Activated T-helper 1 cell treated with Interleukin-2 at 50 U/mL for 16 hours (primary cell): Measurements from ENCODE around the gene TXLNB.
"Not testable (repeated sequence)": the region's sequence is repeated elsewhere in the genome, so short reads cannot be mapped to it uniquely, and the experiment has no call there.

Source experiments
- DNase-seq: peaks from one replicate; pipeline ENCODE4 v3.0.0-alpha.2; 2020; ENCODE audit warnings: low read depth

TXLNB gene

DNA sequence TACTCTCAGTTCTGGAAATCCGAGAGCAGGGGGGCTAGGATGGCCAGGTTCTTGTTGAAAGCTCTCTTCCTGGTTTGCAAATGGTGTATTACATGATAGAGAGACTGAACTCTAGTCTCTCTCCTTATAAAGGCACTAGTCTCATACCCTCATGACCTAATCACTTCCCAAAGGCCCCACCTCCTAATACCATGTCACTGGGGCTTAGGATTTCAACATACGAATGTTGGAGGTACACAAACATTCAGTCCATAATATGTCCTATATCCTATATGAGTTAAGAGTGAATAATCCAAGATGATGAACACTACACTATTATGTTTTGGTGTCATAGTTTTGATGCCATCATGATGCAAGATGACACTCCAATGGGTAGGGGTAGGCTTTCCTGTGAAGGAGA lies 20.0 kb upstream of the TXLNB start:
- DNase-seq = no peak

DNA sequence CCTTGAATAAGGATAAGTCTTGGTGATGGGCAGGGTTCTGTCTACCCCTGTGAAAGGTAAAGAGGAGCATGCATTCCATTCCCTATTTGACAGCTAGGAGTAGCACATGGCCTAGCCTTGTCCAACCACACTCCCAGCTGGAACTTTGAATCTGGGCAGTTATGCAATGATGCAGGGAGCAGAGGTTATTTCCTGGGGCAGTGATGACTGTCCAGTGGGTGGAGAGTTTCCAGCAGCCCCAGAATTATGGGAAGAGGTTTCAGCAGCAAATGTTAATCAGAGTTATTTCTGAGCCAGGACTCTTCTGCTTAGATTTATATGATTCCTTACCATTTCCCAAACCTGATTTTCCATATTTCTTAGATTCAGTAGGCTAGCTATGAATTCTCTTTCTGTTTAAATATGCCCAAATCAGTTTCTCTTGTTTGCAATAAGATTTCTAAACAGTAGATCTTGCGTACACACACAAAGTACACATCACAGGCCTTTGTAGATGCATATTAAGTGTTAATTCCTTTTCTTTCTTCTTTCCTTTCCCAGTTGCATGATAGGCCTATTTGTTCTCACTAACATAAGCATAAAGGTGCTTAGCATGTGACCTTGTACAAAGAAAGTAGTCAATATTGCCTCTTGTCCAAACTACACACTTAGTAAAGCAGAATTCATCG lies 17.3 kb upstream of the TXLNB start:
- no peak for DNase-seq

DNA sequence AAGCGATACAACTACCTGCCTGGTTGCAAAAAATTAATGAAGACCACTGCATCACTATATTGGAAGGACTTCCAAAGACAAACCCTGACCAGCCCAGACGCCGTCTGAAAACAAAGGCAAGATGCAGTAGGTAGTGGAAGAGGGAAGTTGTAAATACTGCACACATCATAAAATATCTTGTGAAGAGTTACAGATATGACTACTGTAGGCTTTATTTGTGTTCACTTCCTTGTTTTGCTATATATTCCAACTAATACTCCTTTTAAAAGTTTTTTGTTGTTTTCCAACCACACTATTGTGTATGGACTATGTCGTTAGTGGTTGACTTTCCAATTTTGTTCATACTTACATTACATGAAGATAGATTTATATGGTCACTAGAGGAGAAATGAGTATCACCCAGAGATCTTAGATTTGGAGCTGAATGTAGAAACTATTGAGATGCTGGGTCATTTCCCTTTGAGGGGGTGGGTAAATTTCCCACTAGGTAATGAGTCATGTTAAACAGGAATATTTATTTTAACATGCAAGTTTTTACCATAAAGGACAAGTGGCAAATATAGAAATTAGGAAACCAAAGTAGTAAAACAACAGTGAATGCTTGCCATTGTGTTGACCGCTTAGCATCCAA lies 16.6 kb upstream of the TXLNB start:
- no peak for DNase-seq

DNA sequence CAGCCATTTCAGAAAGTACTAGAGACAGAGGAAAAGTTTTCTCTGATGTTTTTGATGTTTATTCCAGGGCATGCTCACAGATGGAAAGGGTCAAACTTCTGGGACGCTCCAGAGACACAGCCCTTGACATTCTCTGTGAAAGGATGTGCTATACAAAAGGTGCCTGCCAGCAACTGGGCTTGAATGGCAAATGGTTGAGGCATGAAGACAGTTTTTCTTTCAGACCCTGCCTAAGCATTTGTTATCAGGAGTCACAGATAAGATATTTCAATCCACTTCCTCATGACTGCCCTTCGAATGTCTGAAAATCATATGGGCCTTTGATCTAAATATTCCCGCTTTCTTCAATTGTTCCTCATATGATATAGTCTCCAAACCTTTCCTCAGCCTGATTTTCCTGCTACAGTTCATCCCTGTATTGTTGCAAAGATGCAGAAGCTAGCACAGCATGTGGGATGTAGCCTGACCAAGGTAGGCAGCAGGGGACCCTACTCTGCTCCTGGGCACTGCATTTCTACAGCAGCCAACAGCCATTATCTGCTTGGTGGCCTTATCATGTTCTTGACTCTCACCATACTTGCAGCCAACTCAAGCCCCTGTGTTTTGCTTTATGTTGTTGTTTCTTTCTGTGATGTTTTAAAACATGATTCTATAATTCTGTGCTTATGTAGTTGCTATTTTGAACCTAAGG lies 14.6 kb upstream of the TXLNB start:
- no peak for DNase-seq

DNA sequence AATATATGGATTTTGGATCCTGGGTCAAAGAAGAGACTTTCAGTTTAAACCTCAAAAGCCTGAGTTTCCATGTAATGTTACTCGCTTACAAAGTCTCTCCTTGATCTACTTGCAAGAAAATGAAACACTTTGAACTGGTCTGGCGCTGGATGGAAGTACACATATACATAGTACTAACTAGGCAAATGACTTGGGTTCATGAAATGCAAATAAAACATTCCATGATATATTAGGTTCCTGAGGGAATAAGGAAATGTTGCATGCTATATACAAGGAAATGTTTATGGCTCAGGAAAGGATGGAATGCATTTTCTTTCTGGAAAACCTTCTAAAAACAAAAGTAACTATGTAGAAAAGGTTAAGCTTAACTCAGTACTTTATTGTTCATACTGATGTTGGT lies 11.4 kb upstream of the TXLNB start:
- DNase-seq = no peak

DNA sequence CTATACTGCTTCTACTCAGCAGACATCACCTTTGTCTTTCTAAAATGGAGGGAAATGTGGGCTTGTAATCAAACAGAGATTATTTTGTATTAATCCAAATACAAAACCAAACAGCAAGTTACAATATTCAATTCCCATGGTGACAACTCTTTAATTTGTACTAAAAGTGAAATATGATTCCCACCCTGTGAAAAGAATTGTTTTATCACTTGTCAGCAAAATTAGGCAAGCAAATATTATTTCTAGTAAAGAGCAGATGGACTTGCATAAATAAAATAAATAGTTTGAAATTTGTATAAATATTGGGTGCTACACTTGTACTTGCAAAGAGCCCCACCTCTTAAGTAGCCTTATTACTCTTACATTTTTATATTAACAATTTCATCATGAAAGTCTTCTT lies 6.1 kb upstream of the TXLNB start:
- no peak for DNase-seq

DNA sequence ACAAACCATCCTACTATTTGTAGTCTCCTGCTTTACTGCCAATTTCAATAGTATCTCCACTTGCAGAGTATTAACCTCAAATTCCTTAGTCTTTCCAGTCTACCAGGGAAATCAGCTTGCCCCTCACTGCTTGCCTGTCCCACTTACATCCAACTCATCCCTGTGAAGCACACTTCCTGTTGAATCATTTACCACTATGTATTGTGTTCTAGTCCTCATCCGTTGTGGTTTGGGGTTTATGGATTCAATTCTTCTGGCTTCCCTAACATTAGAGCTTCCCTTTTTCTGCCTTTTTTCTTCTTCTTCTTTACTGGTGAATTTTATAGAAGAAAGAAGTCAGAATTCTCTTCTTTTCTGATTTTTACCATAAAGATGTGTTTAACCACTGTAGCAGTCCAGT lies 5.1 kb upstream of the TXLNB start:
- DNase-seq = no peak

DNA sequence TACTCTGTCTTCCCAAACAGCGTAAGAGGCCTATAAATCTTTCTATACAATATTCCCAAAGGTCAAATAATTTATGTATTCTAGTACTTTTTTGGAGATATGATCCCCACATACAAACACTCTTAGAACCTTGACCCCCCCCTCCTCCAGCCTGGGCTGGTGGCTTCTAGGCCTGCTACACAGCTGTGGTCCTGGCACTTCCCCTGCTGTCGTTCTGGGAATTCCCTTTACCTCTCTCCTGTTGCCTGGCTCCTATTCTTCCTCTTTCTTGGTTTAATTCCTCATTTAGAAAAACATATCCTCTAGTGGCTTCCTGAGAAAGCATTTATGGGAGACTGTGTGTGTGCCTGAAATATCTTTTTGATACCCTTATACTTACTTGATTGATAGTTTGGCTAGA lies 4.1 kb upstream of the TXLNB start:
- DNase-seq = no peak

DNA sequence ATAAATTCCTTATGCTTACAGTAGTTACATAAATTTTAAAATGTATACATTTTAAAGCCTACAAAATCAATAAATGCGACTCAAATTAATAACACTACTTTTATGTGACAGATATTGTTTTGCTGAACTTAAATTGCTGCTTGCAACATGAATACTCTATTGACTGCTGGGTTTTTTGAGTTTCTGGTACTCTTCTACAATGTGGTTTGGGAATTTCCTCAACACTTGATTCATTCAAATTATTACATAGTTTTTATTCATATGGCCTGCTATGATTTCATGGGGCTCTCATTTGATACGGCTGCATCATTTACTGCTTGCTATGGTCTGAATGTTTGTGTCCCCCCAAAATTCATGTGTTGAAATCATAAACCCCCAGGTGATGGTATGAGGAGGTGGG lies 2.3 kb upstream of the TXLNB start:
- DNase-seq = no peak

DNA sequence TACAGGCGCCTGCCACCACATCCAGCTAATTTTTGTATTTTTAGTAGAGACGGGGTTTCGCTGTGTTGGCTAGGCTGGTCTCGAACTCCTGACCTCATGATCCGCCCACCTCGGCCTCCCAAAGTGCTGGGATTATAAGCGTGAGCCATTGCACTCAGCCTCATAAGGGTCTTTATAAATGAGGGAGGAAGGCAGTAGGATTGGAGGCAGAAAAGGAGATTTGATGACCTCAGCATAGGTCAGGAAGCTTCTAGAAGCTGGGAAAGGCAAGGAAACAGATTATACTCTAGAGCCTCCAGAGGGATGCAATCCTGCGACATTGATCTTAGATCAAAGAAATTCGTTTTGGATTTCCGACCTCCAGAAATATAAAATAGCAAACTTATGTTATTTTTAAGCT lies 1.4 kb upstream of the TXLNB start:
- DNase-seq = not testable (repeated sequence)

DNA sequence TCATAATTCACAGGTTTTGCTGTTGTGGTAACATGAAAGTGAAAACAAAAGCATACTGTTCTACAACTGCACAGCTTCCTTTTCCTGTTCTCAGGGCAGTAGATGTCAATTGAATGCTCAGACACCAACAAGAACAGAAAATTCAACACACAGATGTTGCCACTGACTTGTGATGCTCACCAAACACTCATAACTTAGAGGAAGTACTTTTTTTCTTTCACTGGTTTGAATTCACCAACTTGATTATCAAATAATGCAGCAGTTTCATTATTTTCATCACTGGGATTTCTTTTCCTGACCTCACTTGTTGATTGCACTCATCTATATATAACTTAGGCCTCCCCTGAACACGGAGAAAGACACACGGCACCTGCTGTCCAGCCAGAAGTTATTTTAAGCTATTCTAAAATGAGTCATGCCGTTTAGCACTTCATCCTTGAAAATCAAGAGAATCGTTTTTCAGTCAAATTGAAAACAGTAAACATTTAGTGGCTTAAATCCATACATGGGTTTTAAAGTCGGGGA lies 949 bp downstream of the TXLNB start:
- no peak for DNase-seq

DNA sequence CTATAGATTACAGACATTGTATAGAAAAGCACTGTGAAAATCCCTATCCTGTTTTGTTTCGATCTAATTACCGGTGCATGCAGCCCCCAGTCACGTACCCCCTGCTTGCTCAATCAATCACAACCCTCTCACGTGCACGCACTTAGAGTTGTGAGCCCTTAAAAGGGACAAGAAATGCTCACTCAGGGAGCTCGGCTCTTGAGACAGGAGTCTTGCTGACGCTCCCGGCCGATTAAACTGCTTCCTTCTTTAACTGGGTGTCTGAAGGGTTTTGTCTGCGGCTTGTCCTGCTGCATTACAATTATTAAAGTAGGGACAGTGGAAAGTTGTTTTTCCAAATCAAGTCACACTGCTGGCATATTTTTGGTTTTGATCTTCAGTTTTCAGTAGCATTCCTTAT lies 2.6 kb downstream of the TXLNB start:
- DNase-seq = no peak

DNA sequence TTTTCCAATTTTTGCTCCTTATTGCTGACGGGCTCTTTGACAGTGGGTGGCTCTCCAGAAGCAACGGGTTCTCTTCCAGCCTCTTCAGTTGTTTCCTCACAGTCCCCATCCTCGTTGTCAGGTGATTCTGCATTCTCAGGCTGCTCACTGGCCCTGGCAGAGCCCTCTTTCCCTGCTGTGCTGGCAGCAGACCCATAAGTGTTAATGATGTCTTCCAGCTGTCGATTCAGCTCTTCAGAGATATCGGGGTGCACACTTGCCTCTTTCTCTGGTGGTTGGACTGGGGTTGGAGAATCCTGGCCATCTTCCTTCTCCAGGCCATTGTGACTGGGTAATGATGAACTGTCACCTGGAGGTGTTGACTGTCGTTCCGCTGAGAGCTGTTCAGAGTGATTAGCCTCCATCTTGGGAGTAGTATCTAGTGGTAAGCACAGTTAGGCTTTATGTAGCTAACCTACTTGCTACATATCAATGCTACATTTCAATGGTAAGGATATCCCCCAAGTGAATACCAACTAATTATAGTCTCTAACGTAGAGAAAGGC lies 3.2 kb downstream of the TXLNB start:
- no peak for DNase-seq

DNA sequence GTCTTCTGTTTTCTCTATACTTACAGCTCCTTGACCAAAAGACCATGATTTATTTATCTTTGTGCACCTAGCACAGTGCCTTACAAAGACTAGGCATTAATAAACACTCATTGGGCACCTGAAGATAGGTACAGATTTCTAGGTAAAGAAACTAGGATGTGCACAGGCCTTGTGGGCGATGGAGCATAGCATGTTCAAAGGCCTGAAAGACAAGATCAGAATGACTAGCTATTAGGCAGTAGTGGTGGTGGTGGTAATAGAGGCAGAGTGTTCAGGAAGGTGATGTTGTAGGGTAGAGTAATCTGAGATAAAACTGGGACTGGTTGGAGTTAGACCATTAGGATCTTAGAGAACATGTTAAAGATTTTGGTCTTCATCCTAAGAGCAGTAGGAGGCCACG lies 3.9 kb downstream of the TXLNB start:
- DNase-seq = no peak

DNA sequence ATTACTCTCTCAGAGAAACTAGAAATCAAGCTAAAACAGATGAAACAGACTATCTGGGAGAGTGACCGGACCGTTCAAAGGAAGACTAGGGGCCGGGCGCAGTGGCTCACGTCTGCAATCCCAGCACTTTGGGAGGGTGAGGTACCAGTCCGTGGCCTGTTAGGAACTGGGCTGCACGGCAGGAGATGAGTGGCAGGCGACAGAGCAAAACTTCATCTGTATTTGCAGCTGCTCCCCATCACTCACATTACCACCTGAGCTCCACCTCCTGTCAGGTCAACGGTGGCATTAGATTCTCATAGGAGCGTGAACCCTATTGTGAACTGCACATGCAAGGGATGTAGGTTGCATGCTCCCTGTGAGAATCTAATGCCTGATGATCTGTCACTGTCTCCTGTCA lies 5.4 kb downstream of the TXLNB start:
- not testable (repeated sequence) for DNase-seq

DNA sequence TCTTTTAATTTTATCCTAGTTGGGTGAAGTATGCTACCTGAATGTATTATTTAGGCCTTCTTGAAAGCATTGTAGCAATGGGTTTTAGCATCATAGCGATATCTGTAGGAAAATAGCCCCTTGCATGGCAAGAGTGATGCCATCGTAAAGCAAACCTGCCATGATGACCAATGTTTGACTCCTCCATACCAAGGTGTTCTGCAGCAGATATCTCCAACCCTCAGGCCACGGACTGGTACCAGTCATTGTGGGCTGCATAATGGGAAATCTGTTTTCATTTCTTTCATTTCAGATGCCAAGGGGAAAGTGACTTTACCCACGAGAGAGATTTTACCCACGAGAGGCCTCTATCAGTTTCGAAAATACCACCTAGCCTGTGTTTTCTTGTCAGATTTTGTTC lies 6.2 kb downstream of the TXLNB start:
- no peak for DNase-seq

DNA sequence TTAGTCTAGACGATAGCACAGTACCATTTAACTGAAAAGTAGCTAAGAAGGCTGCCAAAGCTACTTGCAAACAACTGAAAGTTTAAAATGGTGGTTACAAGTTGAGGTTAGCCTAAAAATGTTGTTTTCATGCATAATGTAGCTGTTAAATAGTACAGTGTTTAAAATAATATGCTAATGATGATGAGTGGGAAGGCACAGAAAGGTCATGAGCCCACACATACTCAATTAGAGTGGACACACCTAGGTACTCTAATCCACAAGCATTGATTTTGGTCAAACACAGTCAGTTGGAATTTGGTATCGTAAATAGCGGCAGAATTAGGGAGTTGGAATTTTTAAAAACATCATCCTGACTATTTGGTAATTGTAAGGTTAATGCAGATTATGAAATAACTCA lies 7.0 kb downstream of the TXLNB start:
- no peak for DNase-seq

DNA sequence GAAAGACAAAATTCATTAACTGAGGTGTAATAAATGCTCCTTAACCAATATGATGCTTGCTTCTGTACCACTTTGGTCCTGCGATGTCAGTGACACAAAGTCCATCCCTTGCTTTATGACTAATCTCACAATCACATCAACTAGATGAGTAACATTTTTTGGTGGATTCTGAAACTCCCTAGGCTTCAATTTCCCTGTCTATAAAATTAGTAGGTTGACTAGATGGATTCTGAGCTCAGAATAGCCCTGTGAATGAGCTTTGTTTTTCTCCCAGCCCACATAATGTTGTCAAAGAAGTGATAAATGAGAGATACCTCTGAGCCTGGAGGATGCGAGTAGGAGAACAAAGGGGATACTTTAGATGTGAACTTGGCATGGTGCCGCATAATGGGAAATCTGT lies 9.1 kb downstream of the TXLNB start:
- DNase-seq = no peak

DNA sequence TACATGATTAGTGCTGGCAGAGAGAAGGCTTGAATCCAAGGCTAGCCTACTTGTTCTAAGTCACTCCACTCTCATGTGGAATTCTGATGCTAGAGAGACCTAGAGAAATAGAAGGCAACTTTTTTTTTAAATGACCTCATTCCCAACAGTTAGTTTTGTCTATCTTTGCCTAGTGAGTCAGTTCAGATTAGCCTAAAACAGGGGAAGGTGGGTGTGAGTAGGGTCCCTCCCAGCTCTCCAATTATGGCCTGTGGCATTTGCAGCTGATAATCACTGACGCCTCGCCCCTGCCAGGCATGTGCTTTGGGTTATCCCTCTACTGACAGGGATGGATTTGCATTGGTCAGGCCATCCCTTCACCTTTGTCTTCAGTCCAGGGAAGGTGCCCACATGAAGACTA lies 13.6 kb downstream of the TXLNB start:
- DNase-seq = no peak

DNA sequence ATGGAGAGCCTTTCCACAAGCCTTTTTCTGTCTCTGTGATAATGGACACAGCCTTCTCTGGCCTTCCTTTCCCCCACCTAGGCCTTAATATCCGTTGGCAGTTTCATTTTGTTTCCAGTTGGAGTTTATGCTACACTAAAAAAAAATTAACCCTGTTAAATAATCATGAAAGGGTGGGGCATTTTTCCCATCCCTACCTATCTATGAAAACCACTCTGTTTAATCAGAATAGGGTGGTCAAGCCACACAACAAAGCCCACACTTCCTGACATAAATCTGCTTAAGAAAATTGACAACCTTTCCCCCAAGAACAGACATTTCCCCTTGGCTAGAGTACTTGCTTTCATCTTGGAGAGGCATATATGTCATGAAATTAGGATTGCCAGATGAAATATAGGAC lies 14.2 kb downstream of the TXLNB start:
- DNase-seq = no peak

DNA sequence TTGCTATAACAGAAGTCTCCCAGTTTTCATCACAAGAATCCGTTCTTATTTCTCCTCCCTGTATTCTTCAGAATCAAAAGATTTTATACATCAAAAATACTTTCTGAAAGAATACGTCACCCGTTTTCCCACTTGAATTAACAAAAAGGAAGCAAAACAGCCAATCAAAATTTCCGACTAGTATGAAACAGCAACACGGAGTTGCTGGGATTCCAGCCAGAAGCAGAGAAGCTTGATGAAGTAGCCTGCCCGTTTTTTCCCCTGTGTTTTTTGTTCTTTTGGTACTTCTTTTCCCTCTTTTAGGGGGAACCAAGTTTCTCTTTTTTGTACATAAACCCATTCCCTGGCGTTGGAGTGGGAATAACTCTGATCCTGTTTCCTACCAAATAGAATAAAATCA lies 14.6 kb downstream of the TXLNB start:
- DNase-seq = no peak

DNA sequence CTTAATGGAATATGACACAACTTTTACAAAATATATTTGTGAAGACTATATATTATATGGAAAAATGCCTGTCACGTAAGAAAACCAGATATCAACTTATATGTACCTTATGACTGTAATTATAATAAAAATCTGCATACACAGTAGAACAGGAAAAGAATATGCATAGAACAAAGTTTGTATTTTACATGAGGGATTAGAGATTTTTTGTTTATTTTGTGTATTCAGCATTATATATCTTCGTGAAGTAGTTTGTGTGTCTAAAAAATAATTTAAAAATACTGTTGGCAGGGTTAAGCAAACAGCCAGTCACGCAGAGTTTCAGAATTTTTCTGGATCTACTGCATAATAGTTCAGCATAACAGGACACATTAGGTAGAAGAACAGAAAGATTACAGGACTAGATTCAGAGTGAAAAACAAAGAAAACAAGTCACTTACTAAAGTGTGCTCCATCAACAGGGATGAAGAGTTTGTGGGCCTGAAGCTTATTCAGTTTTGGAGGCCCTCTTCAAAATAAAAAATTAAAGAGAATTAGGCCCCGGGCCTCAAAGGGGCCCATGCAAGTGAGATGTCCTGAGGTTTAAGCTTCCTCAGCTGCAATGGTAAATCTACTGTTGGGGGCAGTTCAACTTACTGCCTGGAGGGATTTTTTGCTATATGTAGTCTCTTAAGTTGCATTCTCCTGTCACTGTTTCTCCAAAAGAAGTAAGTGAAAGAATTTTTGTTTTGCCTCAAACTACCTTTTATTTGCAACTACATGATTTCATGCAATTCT lies 16.3 kb downstream of the TXLNB start:
- DNase-seq = no peak
